ENCODE measurements around the gene RHEB.

DNA sequence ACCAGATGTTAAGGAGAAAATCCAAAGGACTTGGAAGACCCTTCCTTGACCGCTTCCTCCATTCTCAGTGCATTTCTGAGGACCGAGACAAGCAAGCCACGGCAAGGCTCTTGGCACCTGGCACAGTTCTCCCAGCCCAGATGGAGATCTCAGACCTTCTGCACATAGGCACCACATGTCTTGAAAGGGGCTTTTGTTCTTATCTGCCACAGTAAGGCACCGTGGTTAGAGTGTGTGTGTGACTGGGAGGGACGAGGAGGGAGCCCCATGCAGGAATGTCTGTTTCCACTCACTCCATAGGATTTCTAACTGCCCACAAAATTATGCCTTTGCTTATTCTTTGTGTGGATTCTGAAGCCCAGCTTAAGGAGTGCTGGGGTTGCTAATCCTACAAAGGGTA lies 99.6 kb downstream of the RHEB start:
- TF ChIP-seq CTCF (IDR thresholded peaks at IDR 0.05) (no peak), ZFX (IDR thresholded peaks at IDR 0.05; ENCODE audit: borderline replicate concordance) (no peak)
